A549 (cell line): Measurements from ENCODE around the gene RIPPLY2. TPM values are rescaled to one million over a fixed set of nuclear protein-coding genes. Genes with fewer than 3 reads are reported as not detected.
A peak's percentile ranks its signal among the peaks of the same experiment; 100 is the strongest.

Source experiments
- ATAC-seq, 2 experiments: fragments of 200-7000 bp in 1 of 2; fragments of >200 bp in 1 of 2; cut with Nextera tagmentation in 1 of 2; cut with Tn5 transposase in 1 of 2; 3 replicates each; pipeline versions ENCODE4 v1.8.0 to v1.9.1; 2018 to 2020; ENCODE audit warnings: mild to moderate bottlenecking in 1 of 2, moderate library complexity in 1 of 2
- CTCF ChIA-PET: fragments of 300-600 bp; sonication (Branson Sonifier 250); formaldehyde crosslinking; extraction: SDS; loops from one replicate; lab custom pipeline; 2021; ENCODE audit warnings: antibody characterized with exemption, inconsistent platforms; lab: Yijun Ruan, JAX
- POLR2A ChIA-PET: fragments of 350-600 bp; formaldehyde crosslinking; extraction: SDS; loops from one replicate; lab custom pipeline; 2021; ENCODE audit warnings: antibody characterized with exemption, inconsistent platforms; lab: Yijun Ruan, JAX
- DNase-seq, 2 experiments: peaks; one replicate each; pipeline versions ENCODE4 v3.0.0 to v3.0.0-alpha.2; 2011 to 2016; ENCODE audit warnings: low read depth in 1 of 2, low spot score in 1 of 2
- FAIRE-seq: peaks from 2 replicates; lab custom pipeline; 2011; peaks lifted over from hg19 to GRCh38; lab: Jason Lieb, UNC
- H3K27ac ChIP-seq, 2 experiments: fragments of >200 bp; sonication (Bioruptor Twin); formaldehyde crosslinking; 3 replicates each; pipeline ENCODE4 v1.5.1; 2016 to 2017
- H3K4me1 ChIP-seq: fragments of >200 bp; sonication (Bioruptor Twin); formaldehyde crosslinking; 3 replicates; pipeline ENCODE4 v1.6.1; 2016
- H3K4me2 ChIP-seq: fragments of >200 bp; sonication (Bioruptor Twin); formaldehyde crosslinking; 3 replicates; pipeline ENCODE4 v1.6.1; 2016
- H3K4me3 ChIP-seq: fragments of >200 bp; sonication (Bioruptor Twin); formaldehyde crosslinking; 3 replicates; pipeline ENCODE4 v1.5.1; 2016
- H3K9me3 ChIP-seq: fragments of >200 bp; sonication (Bioruptor Twin); formaldehyde crosslinking; 3 replicates; pipeline ENCODE4 v1.6.1; 2016
- CBX2 ChIP-seq: fragments of 200-600 bp; sonication (generic); IDR thresholded peaks from 2 replicates; pipeline ENCODE4 v1.6.1; 2016; ENCODE audit warnings: low read depth, mild to moderate bottlenecking, borderline replicate concordance
- FOSL2 ChIP-seq, 2 experiments: fragments of 450-650 bp in 1 of 2; fragments of >200 bp in 1 of 2; sonication (Bioruptor Twin) in 1 of 2; formaldehyde crosslinking; IDR thresholded peaks; 2 replicates each; pipeline versions ENCODE4 v1.5.0 to v1.6.1; 2016 to 2020; ENCODE audit warnings: mild to moderate bottlenecking in 1 of 2, moderate library complexity in 1 of 2
- GATA3 ChIP-seq: IDR thresholded peaks from 2 replicates; pipeline ENCODE4 v1.6.1; 2012; ENCODE audit warnings: borderline replicate concordance
- HEYL ChIP-seq: fragments of 250-450 bp; sonication (Bioruptor Pico); IDR thresholded peaks from 2 replicates; pipeline ENCODE4 v1.8.0; 2021; ENCODE audit warnings: mild to moderate bottlenecking, moderate library complexity
- JUNB ChIP-seq: fragments of >200 bp; sonication (Bioruptor Twin); formaldehyde crosslinking; IDR thresholded peaks from 2 replicates; pipeline ENCODE4 v1.6.1; 2016
- MYC ChIP-seq: IDR thresholded peaks from 2 replicates; pipeline ENCODE4 v1.6.1; 2012; ENCODE audit warnings: mild to moderate bottlenecking, inconsistent platforms, low read length, improper control_type of control experiment, borderline replicate concordance
- NFE2L2 ChIP-seq: fragments of 150-350 bp; conservative IDR thresholded peaks from 2 replicates; pipeline ENCODE4 v1.6.1; 2014; ENCODE audit warnings: low read length
- RCOR1 ChIP-seq: fragments of 150-350 bp; IDR thresholded peaks from 2 replicates; pipeline ENCODE4 v1.6.1; 2014; ENCODE audit warnings: antibody characterized with exemption, low read length, low read depth
- RFX5 ChIP-seq: fragments of 450-650 bp; IDR thresholded peaks from 2 replicates; pipeline ENCODE4 v1.7.1; 2014; ENCODE audit warnings: antibody characterized with exemption, mild to moderate bottlenecking, moderate library complexity
- ZC3H11A ChIP-seq: fragments of 450-650 bp; IDR thresholded peaks from 2 replicates; pipeline ENCODE4 v1.6.1; 2014; ENCODE audit warnings: antibody characterized with exemption, mild to moderate bottlenecking
- ZNF302 ChIP-seq: fragments of 250-450 bp; sonication (Bioruptor Pico); IDR thresholded peaks from 2 replicates; pipeline ENCODE4 v1.9.0; 2021; ENCODE audit warnings: inconsistent platforms, mild to moderate bottlenecking, moderate library complexity
- WGBS: methylation state at CpG from one replicate; pipeline ENCODE4 v1.1.6; 2017; ENCODE audit errors: missing lambda C conversion rate; 5-methylcytosine and 5-hydroxymethylcytosine counted together
- polyA plus RNA-seq, 4 experiments: library from polyadenylated mRNA; depleted of rRNA in 3 of 4; stranded (reverse); fragments of >200 nt; fragmentation: RNase III in 1 of 4; extraction: RNeasy Plus Mini Kit Qiagen cat#74134 plus additional on column Dnase treatment in 1 of 4; gene quantifications; 2 replicates in 3 of 4; 3 replicates in 1 of 4; pipeline ENCODE4 v1.2.3, GENCODE V29; 2011 to 2017
- TF ChIP-seq, protein P1 (sequence below): fragments of >200 bp; sonication (Bioruptor Twin); formaldehyde crosslinking; IDR thresholded peaks from 2 replicates; pipeline ENCODE4 v1.6.1; 2016

Gene RIPPLY2
- polyA plus RNA-seq, 2 of the 4 experiments (the other 2 are of a cell fraction) = 0.27 to 1.5 TPM

DNA sequence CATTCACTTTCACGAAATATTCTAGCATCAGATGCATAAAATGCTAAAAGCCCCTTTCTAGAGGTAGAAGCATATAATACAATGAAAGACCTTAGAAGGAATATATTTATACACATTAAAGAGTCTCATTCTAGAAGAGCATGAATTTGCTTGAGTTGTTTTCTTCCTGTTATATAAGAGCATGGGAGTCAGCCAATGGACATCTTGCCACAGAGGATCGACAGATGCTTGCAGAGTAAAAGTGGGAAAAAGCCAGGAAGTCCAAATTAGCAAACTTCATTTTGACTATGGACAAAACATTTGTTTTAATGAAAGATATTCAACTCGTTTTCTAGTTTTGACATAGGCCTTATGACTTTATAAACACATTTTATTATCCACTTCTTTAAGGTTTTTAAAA lies 44.2 kb upstream of the RIPPLY2 start:
- ChIA-PET CTCF (no interaction called here), POLR2A (no interaction called here)
- H3K4me1 ChIP-seq = no peaks in the 10 kb centered on the region
- no peak overlapping the region for H3K4me3 ChIP-seq
- FAIRE-seq = no peak
- DNase-seq = no peak
- no peaks in the 10 kb centered on the region for H3K9me3 ChIP-seq
- TF ChIP-seq MYC = no peak
- TF ChIP-seq, all 56 proteins: peak for 0
- ATAC-seq = no peak
- no peak overlapping the region for H3K4me2 ChIP-seq
- WGBS = 26% methylated on average over 3 of the region's 3 CpGs
- no peak overlapping the region for H3K27ac ChIP-seq

DNA sequence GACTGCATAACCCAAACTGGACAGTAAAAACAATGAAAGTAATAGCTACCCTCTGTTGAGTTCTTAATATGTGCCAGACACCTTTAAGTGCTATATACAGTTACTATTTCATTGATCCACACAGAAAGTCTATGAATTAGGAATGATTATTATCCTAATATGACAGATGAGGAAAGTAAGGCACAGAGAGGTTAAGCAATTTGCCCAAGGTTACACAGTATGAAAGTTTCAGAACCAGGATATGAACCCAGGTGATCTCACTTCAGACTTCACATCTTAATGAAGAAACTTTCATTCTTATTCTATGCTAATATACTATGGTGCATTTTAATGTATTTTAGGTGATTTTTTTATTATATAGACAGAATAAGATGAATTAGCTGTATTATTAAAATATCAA lies 40.6 kb upstream of the RIPPLY2 start:
- FAIRE-seq = no peak
- ChIA-PET CTCF (no interaction called here), POLR2A (no interaction called here)

DNA sequence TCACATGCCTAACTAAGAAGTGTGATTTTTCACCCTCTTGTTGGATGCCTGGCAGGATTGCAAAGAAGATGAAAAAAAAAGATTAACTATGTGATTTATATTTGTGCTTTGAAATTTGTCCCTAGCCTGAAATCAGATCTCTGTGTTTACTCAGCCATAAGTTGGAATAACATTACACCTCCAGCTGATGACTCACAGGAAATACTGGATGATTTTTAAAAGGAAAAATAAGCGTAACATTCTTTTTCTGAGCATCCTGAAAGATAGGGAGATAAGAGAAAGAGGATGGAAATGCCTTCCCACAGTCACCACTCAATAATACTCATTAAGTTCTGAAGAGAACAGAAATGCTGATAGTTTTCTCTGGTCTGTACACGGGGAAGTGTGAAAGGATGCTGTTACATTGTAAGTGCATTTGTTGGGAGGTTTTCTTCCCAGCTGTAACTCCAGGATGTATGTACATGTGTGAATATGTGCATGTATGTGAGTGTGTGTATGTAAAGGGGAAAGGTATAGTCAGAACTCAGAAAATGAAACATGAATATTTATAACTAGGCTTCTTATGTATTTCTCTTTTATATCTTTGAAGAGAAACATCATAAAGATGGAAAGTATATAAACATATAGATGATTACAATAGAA lies 37.4 kb upstream of the RIPPLY2 start:
- Histone ChIP-seq H3K4me2 (peak overlapping the region; percentile 57), H3K4me3 (no peak overlapping the region), H3K9me3 (no peaks in the 10 kb centered on the region)
- POLR2A ChIA-PET = no interaction called here
- 4% methylated on average over 2 of the region's 2 CpGs for WGBS
- peak; percentile 47; the same call in 1 of the 2 replicates for TF ChIP-seq GATA3
- TF ChIP-seq FOSL2 (IDR thresholded peaks at IDR 0.05) = 0 out of 2 replicates have a peak, but pooled peaks have one; percentile 29
- peak; percentile 61 for TF ChIP-seq FOSL2 (CRISPR knock-in tag; IDR thresholded peaks at IDR 0.05)
- no peak for TF ChIP-seq CBX2
- TF ChIP-seq JUNB = peak; percentile 48
- TF ChIP-seq, all 56 proteins: peak for 3
- FAIRE-seq (no peak), DNase-seq (peak in 1 of 2 experiments; percentile 3), ATAC-seq (no peak)
- CTCF ChIA-PET = no interaction called here
- no peak overlapping the region for H3K27ac ChIP-seq
- peaks cover 13% of the 10 kb centered on the region for H3K4me1 ChIP-seq

More for the DNA sequence above, 40.6 kb upstream of the RIPPLY2 start:
- no peak for ATAC-seq
- Histone ChIP-seq H3K9me3 (no peaks in the 10 kb centered on the region), H3K4me3 (no peak overlapping the region)
- no peak for TF ChIP-seq JUNB
- TF ChIP-seq, protein P1, sequence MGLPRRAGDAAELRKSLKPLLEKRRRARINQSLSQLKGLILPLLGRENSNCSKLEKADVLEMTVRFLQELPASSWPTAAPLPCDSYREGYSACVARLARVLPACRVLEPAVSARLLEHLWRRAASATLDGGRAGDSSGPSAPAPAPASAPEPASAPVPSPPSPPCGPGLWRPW = no peak
- no peak for TF ChIP-seq ZC3H11A
- no peak for TF ChIP-seq RCOR1
- no peak for TF ChIP-seq GATA3
- no peak for TF ChIP-seq ZNF302 (CRISPR knock-in tag)
- TF ChIP-seq, all 56 proteins: peak for 0
- H3K27ac ChIP-seq = no peak overlapping the region
- DNase-seq = no peak
- H3K4me1 ChIP-seq = peaks cover 13% of the 10 kb centered on the region
- no peak overlapping the region for H3K4me2 ChIP-seq

DNA sequence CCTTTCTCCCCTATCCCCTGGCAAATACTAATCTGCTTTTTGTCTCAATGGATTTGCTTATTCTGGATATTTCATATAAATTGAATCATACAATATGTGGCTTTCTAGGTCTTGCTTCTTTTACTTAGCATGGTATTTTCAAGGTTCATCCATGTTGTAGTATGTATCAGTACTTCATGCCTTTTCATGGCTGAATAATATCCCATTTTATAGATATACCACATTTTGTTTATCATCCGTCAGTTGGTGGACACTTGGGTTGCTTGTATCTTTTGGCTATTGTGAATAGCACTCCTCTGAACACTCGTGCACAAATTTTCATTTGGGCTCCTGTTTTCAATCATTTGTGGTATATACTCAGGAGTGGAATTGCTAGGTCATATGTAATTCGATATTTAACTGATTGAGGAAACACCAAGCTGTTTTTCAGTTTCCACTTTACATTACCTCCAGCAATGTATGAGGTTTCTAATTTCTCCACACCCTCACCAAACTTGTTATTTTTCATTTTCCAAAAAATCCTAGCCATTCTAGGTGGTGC lies 30.5 kb upstream of the RIPPLY2 start:
- ChIA-PET POLR2A (no interaction called here), CTCF (no interaction called here)
- Histone ChIP-seq H3K9me3 (no peaks in the 10 kb centered on the region), H3K27ac (no peak overlapping the region), H3K4me3 (no peak overlapping the region), H3K4me1 (peaks cover 15% of the 10 kb centered on the region; the same call in 2 of the 3 replicates), H3K4me2 (no peak overlapping the region)
- DNase-seq (no peak), FAIRE-seq (no peak), ATAC-seq (no peak)
- 54% methylated on average over 3 of the region's 3 CpGs for WGBS
- no peak for TF ChIP-seq NFE2L2

DNA sequence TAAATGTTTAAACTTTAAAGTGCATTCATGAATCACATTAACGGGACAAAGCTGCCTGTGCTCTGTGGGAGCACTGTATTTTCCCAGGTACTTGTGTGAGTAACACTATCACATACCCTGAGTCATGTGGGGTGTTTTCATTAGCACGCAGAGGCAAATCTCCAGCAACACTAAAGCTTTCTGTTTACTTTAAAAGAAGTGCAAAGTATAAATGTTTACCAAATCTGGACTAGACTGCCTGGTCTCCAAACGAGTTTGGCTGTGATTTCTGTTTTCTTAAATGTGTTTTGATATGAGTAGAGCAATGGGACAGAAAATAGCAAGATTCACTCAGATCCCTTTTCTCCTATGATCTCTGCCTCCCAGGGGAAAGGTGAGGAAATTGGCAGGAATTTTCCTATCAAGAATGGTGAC lies 28.8 kb upstream of the RIPPLY2 start:
- ATAC-seq = peak; percentile 76 to 85
- FAIRE-seq = no peak
- no peak overlapping the region for H3K4me3 ChIP-seq
- H3K9me3 ChIP-seq = no peaks in the 10 kb centered on the region
- peak overlapping the region; percentile 66 for H3K4me2 ChIP-seq
- peaks cover 15% of the 10 kb centered on the region; the same call in 2 of the 3 replicates for H3K4me1 ChIP-seq
- TF ChIP-seq RFX5 (no peak), HEYL (CRISPR knock-in tag) (no peak)
- ChIA-PET POLR2A (no interaction called here), CTCF (no interaction called here)
- peak overlapping the region in 1 of 2 experiments; percentile 40; a peak in 2 of 6 replicates for H3K27ac ChIP-seq
- DNase-seq = peak in 1 of 2 experiments; percentile 11
- WGBS = 0% methylated on average over 3 of the region's 3 CpGs
